NT2/D1 (cell line): Measurements from ENCODE around the gene ECI2.

Experiments used
- SUZ12 ChIP-seq: IDR thresholded peaks from 2 replicates; pipeline ENCODE4 v1.6.1; 2011; ENCODE audit not compliant: insufficient read length, insufficient read depth; ENCODE audit errors: extremely low read depth
- YY1 ChIP-seq: IDR thresholded peaks from 2 replicates; pipeline ENCODE4 v1.6.1; 2011; ENCODE audit not compliant: insufficient read length, insufficient read depth
- ZNF274 ChIP-seq: IDR thresholded peaks from 2 replicates; pipeline ENCODE4 v1.6.1; 2011; ENCODE audit warnings: mild to moderate bottlenecking, low read depth, low read length

DNA sequence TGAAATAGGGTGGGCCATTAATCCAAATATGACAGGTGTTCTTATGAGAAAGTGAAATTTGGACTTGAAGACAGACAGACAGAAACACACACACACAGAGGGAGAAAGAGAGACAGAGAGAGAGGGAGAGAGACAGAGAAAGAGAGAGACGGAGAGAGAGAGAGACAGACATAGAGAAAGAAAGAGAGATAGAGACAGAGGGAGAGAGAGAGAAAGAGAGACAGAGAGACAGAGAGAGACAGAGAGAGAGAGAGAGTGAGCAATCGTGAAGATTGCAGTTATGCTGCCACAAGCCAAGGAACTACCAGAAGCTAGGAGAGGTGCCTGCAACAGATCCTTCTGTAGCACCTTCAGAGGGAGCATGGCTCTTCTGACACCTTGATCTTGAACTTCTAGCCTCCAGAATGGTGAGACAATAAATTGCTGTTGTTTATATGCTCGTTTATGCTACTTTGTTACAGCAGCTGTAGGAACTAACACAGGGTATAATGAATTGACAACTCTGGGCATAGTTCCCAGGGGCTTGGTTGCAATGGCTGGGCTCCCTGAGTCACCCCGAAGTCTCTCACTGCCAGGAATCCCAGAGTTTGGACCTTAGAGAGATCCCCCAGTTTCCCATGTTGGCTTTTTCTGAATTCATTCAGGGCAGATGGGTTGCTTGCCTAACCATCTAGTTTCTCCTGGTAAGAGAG, 44.7 kb upstream of the ECI2 start:
- no peak for TF ChIP-seq ZNF274
- TF ChIP-seq YY1 = no peak
- TF ChIP-seq SUZ12 = no peak
